Peyer's patch (tissue), 4 donors: ENCODE measurements around the gene DNAH6.

ENCODE experiments used
- CTCF ChIP-seq, 6 experiments: fragments of 450-650 bp in 4 of 6; fragments of 200-600 bp in 2 of 6; sonication (generic) in 1 of 6; IDR thresholded peaks; one replicate each; pipeline ENCODE4 v1.5.1; 2017 to 2019; ENCODE audit warnings: antibody characterized with exemption in 6 of 6, mild to moderate bottlenecking in 3 of 6, moderate library complexity in 1 of 6
- POLR2A ChIP-seq, 2 donors: fragments of 450-650 bp; IDR thresholded peaks; one replicate each; pipeline ENCODE4 v1.5.1; 2017; ENCODE audit warnings: antibody characterized with exemption in 2 of 2, mild to moderate bottlenecking in 2 of 2, moderate library complexity in 2 of 2

DNA sequence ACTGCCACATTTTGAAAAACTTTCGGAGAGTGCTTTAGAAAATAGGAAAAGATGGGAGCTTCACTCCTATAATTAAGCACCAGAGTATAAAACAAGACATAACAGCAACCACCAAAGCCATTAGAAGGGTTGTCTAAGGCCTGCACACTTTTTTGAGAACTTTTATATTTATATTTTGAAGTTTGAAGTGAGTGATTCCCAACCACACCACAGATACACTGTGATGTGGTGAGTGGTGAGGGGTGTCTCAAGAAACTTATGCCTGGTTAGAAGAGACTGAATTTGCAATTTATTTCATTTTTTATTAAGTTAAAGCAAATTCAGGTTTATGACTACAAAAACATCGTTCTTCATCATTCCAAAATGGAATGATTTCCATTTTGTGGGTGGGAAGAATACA is 161.9 kb downstream of the DNAH6 start:
- TF ChIP-seq CTCF (IDR thresholded peaks at IDR 0.05) (no peak), POLR2A (IDR thresholded peaks at IDR 0.05) (no peak)
